ENCODE results near the gene DPH1.

Gene DPH1

DNA sequence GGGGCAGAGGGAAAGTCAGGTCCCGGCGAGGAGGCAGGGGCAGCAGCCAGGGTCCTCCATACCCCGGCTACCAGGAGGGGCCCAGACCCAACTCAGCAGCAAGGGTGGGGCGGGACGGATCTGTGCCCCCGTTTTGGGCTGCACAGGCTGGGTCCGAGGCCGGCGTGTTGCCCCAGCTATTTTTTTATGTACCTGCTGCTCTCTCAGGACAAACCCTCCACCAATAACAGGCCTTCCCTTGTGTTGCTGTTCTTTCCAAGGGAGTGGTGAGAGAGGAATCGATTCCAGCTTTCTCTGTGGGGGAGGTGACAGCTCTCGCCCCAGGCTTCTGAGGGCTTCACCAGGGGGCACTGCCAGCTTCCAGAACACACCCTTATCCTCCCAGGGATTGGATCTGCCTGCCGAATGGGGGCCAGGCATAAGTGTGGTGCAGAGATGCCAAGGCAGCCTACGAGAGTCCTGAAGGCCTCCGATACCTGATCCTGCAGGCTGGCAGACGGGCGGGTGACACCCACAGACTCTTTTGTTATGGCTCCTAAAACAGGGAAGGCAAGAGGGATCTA lies 27.1 kb upstream of the DPH1 start:
- Histone ChIP-seq H3K27me3 (peaks cover 58% of the 10 kb centered on the region), H3K36me3 (no peaks in the 10 kb centered on the region), H3K27ac (no peak overlapping the region), H3K4me1 (ENCODE audit: control insufficient read depth in 1 of 2, insufficient read depth in 1 of 2, low read depth in 1 of 2, low read length in 1 of 2) (no peaks in the 10 kb centered on the region), H3K4me3 (ENCODE audit: low read depth in 1 of 2, low read length in 1 of 2) (no peak overlapping the region), H3K9me3 (no peaks in the 10 kb centered on the region)
- TF ChIP-seq, protein P1, sequence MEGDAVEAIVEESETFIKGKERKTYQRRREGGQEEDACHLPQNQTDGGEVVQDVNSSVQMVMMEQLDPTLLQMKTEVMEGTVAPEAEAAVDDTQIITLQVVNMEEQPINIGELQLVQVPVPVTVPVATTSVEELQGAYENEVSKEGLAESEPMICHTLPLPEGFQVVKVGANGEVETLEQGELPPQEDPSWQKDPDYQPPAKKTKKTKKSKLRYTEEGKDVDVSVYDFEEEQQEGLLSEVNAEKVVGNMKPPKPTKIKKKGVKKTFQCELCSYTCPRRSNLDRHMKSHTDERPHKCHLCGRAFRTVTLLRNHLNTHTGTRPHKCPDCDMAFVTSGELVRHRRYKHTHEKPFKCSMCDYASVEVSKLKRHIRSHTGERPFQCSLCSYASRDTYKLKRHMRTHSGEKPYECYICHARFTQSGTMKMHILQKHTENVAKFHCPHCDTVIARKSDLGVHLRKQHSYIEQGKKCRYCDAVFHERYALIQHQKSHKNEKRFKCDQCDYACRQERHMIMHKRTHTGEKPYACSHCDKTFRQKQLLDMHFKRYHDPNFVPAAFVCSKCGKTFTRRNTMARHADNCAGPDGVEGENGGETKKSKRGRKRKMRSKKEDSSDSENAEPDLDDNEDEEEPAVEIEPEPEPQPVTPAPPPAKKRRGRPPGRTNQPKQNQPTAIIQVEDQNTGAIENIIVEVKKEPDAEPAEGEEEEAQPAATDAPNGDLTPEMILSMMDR (IDR thresholded peaks at IDR 0.05): no peak

DNA sequence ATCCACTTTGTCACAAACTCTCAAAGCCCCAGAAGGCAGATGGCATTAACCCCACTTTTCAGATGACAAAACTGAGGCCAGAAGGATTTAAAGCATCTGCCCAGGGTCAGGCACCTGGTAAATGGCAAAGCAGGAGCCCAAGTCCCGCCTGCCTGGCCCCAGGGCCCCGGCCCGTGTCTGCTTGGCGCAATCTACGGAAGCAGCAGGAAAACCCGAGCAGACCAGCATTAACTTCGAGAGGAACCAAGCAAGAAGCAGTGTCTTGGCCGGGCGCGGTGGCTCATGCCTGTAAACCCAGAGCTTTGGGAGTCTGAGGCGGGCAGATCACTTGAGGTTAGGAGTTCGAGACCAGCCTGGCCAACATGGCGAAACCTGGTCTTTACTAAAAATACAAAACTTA lies 26.4 kb upstream of the DPH1 start:
- peaks cover 54% of the 10 kb centered on the region for H3K27me3 ChIP-seq
- TF ChIP-seq, protein P1 (IDR thresholded peaks at IDR 0.05): no peak
- H3K4me3 ChIP-seq (ENCODE audit: low read depth in 1 of 2, low read length in 1 of 2): no peak overlapping the region
- H3K4me1 ChIP-seq (ENCODE audit: control insufficient read depth in 1 of 2, insufficient read depth in 1 of 2, low read depth in 1 of 2, low read length in 1 of 2): no peaks in the 10 kb centered on the region
- H3K9me3 ChIP-seq: no peaks in the 10 kb centered on the region
- no peak overlapping the region for H3K27ac ChIP-seq
- no peaks in the 10 kb centered on the region for H3K36me3 ChIP-seq

DNA sequence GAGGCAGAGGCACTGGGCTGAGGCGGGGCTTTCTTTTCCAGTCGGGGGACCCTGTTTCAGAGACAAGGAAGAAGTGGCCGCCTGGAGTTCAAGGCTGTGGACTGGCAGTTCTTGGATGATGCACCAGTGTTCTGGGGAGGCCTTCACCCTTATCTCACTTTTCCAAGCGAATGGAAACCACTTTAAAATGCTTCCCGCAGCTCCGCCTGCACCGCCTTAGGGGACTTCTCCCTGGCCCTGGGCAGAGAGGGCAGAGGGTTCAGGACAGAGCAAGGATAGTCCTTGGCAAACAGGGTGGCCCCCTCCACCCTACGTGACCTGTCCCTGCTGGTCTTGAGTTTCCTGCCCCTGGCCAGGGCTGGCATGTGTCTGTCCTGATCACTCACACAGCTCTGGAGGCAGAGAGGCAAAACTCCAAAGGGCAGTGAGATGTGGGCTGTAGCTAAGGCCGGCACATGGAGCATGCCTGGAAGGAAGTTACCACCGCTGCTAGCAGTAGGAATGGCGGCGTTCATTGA lies 25.5 kb upstream of the DPH1 start:
- no peaks in the 10 kb centered on the region for H3K36me3 ChIP-seq
- H3K4me3 ChIP-seq (ENCODE audit: low read depth in 1 of 2, low read length in 1 of 2): no peak overlapping the region
- H3K4me1 ChIP-seq (ENCODE audit: control insufficient read depth in 1 of 2, insufficient read depth in 1 of 2, low read depth in 1 of 2, low read length in 1 of 2): no peaks in the 10 kb centered on the region
- H3K9me3 ChIP-seq: no peaks in the 10 kb centered on the region
- TF ChIP-seq, protein P1 (IDR thresholded peaks at IDR 0.05): no peak
- no peak overlapping the region for H3K27ac ChIP-seq
- peaks cover 49% of the 10 kb centered on the region for H3K27me3 ChIP-seq

DNA sequence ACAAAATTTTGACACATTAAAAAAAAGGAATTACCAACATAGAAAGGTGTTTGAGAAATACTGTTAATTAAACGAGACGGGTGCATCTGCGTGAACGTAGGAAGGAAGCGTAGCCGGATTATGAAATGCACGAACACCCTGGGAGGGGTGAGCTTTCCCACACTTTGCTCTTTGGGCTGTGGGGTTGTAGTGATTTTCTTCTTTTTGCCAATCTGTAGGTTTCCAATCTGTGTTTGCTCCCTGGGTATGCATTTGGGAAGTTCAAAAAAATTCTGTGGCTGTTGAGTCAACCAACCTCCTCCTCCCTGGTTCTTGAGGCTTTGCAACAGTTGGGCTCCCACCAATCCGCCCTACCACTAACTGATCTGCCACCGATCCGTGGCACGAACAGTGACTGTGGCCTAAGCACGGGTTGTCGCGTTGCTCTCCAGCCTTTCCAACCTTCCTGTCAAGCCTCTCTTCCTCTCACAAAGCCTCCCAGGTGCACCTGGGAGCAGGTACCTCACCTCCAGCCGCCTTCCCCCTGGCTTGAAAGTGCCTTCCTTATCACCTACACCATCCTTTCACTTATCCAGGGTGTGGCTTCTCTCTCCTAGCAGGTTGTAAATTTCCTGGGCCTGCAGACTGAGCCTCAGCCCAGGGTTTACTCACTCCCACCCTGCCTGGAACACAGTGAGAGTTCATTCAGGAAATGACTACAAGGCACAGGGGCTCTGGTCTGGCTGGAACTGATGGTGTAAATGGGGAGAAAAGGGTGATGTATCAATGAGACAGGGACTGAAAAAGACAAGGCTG lies 21.4 kb upstream of the DPH1 start:
- no peaks in the 10 kb centered on the region for H3K36me3 ChIP-seq
- H3K4me1 ChIP-seq (ENCODE audit: control insufficient read depth in 1 of 2, insufficient read depth in 1 of 2, low read depth in 1 of 2, low read length in 1 of 2): no peaks in the 10 kb centered on the region
- H3K4me3 ChIP-seq (ENCODE audit: low read depth in 1 of 2, low read length in 1 of 2): no peak overlapping the region
- H3K27ac ChIP-seq: no peak overlapping the region
- H3K27me3 ChIP-seq: peaks cover 40% of the 10 kb centered on the region
- no peaks in the 10 kb centered on the region for H3K9me3 ChIP-seq
- TF ChIP-seq, protein P1 (IDR thresholded peaks at IDR 0.05): no peak

DNA sequence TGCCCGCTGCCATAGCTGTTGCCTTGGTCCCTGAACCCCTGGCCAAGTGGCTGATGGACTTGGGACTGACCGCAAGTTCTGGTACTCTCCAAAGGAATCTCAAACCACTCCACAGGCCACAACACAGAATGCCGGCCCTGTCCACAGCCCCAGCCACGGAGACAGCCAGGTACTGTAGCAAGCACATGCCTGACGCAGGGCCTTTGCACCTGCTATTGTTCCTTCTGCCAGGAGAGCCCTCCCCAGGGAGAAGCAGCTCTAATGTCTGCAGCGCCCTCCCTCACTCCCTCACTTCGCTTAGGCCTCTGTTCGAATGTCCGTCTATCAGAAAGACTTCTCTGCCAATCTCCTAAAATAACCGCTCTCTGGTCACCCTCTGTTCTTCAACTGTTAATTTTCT lies 20.2 kb upstream of the DPH1 start:
- Histone ChIP-seq H3K36me3 (no peaks in the 10 kb centered on the region), H3K27me3 (peaks cover 44% of the 10 kb centered on the region), H3K27ac (no peak overlapping the region), H3K4me1 (ENCODE audit: control insufficient read depth in 1 of 2, insufficient read depth in 1 of 2, low read depth in 1 of 2, low read length in 1 of 2) (no peaks in the 10 kb centered on the region), H3K4me3 (ENCODE audit: low read depth in 1 of 2, low read length in 1 of 2) (no peak overlapping the region), H3K9me3 (no peaks in the 10 kb centered on the region)
- TF ChIP-seq, protein P1 (IDR thresholded peaks at IDR 0.05): no peak

Data from neutrophil (primary cell).